ENCODE results near the gene YBX2. TPM values are rescaled to one million over a fixed set of nuclear protein-coding genes. Genes with fewer than 3 reads are reported as not detected.

YBX2 gene
- total RNA-seq, 2 experiments from 2014 or later: 0.37 to 0.66 TPM

GRCh38 chr17:7242717-7243452 lies 51.6 kb downstream of the YBX2 start:
- ATAC-seq (peak; percentile 40), DNase-seq (peak; percentile 95)
- peak overlapping the region; percentile 93 for H3K27ac Mint-ChIP-seq
- H3K27me3 Mint-ChIP-seq (ENCODE audit: low read depth): no peaks in the 10 kb centered on the region
- H3K4me1 Mint-ChIP-seq (ENCODE audit: low read depth): peaks cover 41% of the 10 kb centered on the region
- no peaks in the 10 kb centered on the region for H3K9me3 Mint-ChIP-seq (ENCODE audit: insufficient read depth)
- H3K4me3 Mint-ChIP-seq: peak overlapping the region; percentile 98
- peaks cover 55% of the 10 kb centered on the region for H3K36me3 Mint-ChIP-seq (ENCODE audit: low read depth)
- POLR2A ChIA-PET: interaction anchor here (0.6 to 2.5 kb wide), 12 partner anchors 8 to 1769 kb away, joined by 3 to 15 read pairs (median 3); partner anchors contain the start of genes ACADVL, CTDNEP1, DLG4 and DVL2
- CTCF ChIA-PET: interaction anchor here (0.7 to 1.6 kb wide), 9 partner anchors 8 to 318 kb away, joined by 3 to 8 read pairs (median 3); partner anchors contain the start of genes ACADVL, CTDNEP1 and DLG4

- ChIA-PET CTCF (interaction anchor here (0.7 to 1.8 kb wide), 14 partner anchors 9 to 196 kb away, joined by 3 to 13 read pairs (median 4); partner anchors contain the start of genes ACADVL, CTDNEP1 and DLG4), POLR2A (interaction anchor here (0.6 to 2.5 kb wide), 10 partner anchors 8 to 342 kb away, joined by 3 to 15 read pairs (median 4); partner anchors contain the start of genes ACADVL, CTDNEP1, DLG4 and DVL2)
- ATAC-seq: peak; percentile 38
- Mint-ChIP-seq H3K27ac (peak within 1 kb of the TSS; percentile 93), H3K27me3 (ENCODE audit: low read depth) (no peaks in the 10 kb centered on the region), H3K4me1 (ENCODE audit: low read depth) (peaks cover 45% of the 10 kb centered on the region), H3K36me3 (ENCODE audit: low read depth) (peaks cover 58% of the 10 kb centered on the region), H3K9me3 (ENCODE audit: insufficient read depth) (no peaks in the 10 kb centered on the region), H3K4me3 (peak within 1 kb of the TSS; percentile 98)
- peak; percentile 95 for DNase-seq
Measured at GRCh38 chr17:7241783-7242716, 52.4 kb downstream of the YBX2 start, which contains the start of gene GABARAP. Gene GABARAP (minus strand): TSS chr17:7242449. CDS start chr17:7242330, 119 bp downstream.

GRCh38 chr17:7241090-7241733 lies 53.2 kb downstream of the YBX2 start:
- peaks cover 47% of the 10 kb centered on the region for H3K4me1 Mint-ChIP-seq (ENCODE audit: low read depth)
- ChIA-PET POLR2A (interaction anchor here (1.3 to 2.5 kb wide), 3 partner anchors 9 to 21 kb away, joined by 3 to 15 read pairs (median 8); partner anchors contain the start of genes ACADVL, CTDNEP1, DLG4 and ELP5), CTCF (interaction anchor here (0.5 to 1.8 kb wide), 8 partner anchors 9 to 196 kb away, joined by 3 to 13 read pairs (median 4); partner anchors contain the start of genes ACADVL and DLG4)

GRCh38 chr17:7240375-7240774 lies 54.1 kb downstream of the YBX2 start:
- peaks cover 55% of the 10 kb centered on the region for H3K4me1 Mint-ChIP-seq (ENCODE audit: low read depth)
- DNase-seq (no peak), ATAC-seq (no peak)
- peaks cover 60% of the 10 kb centered on the region for H3K36me3 Mint-ChIP-seq (ENCODE audit: low read depth)
- H3K27me3 Mint-ChIP-seq (ENCODE audit: low read depth): no peaks in the 10 kb centered on the region
- peak overlapping the region; percentile 98 for H3K4me3 Mint-ChIP-seq
- peak overlapping the region; percentile 91 for H3K27ac Mint-ChIP-seq
- H3K9me3 Mint-ChIP-seq (ENCODE audit: insufficient read depth): no peaks in the 10 kb centered on the region
- POLR2A ChIA-PET: interaction anchor here (1.3 to 4.7 kb wide), 2 partner anchors 10 to 18 kb away, joined by 3 to 35 read pairs; partner anchors contain the start of genes ACADVL and DLG4
- CTCF ChIA-PET: interaction anchor here (0.5 to 3.3 kb wide), 4 partner anchors 19 to 105 kb away, joined by 3 to 24 read pairs (median 6); no protein-coding TSS in a partner anchor

More at GRCh38 chr17:7241090-7241733, 53.2 kb downstream of the YBX2 start:
- peak overlapping the region; percentile 98 for H3K4me3 Mint-ChIP-seq
- no peaks in the 10 kb centered on the region for H3K9me3 Mint-ChIP-seq (ENCODE audit: insufficient read depth)
- H3K36me3 Mint-ChIP-seq (ENCODE audit: low read depth): peaks cover 57% of the 10 kb centered on the region
- H3K27me3 Mint-ChIP-seq (ENCODE audit: low read depth): no peaks in the 10 kb centered on the region
- ATAC-seq (no peak), DNase-seq (no peak)
- peak overlapping the region; percentile 93 for H3K27ac Mint-ChIP-seq

GRCh38 chr17:7239091-7240027 lies 55.1 kb downstream of the YBX2 start, which contains the start of gene PHF23:
Gene PHF23 (minus strand): TSS chr17:7239457. CDS start chr17:7239279, 178 bp downstream.
- ChIA-PET POLR2A (interaction anchor here (0.6 to 4.7 kb wide), 8 partner anchors 11 to 197 kb away, joined by 3 to 35 read pairs (median 3); partner anchors contain the start of genes ACADVL and DLG4), CTCF (interaction anchor here (1.0 to 3.3 kb wide), 5 partner anchors 11 to 322 kb away, joined by 3 to 24 read pairs (median 3); no protein-coding TSS in a partner anchor)
- Mint-ChIP-seq H3K4me3 (peak within 1 kb of the TSS; percentile 98), H3K36me3 (ENCODE audit: low read depth) (peaks cover 61% of the 10 kb centered on the region), H3K4me1 (ENCODE audit: low read depth) (peaks cover 66% of the 10 kb centered on the region), H3K27me3 (ENCODE audit: low read depth) (no peaks in the 10 kb centered on the region), H3K9me3 (ENCODE audit: insufficient read depth) (no peaks in the 10 kb centered on the region), H3K27ac (peak within 1 kb of the TSS; percentile 91)
- peak; percentile 67 for ATAC-seq
- peak; percentile 98 for DNase-seq

- peak; percentile 56 for DNase-seq
- H3K27ac Mint-ChIP-seq: peak overlapping the region; percentile 91
- H3K9me3 Mint-ChIP-seq (ENCODE audit: insufficient read depth): no peaks in the 10 kb centered on the region
- no peak for ATAC-seq
- POLR2A ChIA-PET: interaction anchor here (0.6 to 4.7 kb wide), 11 partner anchors 16 to 449 kb away, joined by 3 to 35 read pairs (median 3); partner anchors contain the start of genes ACADVL, DLG4, MPDU1 and TP53
- H3K36me3 Mint-ChIP-seq (ENCODE audit: low read depth): peaks cover 60% of the 10 kb centered on the region
- H3K4me1 Mint-ChIP-seq (ENCODE audit: low read depth): peaks cover 68% of the 10 kb centered on the region
- CTCF ChIA-PET: interaction anchor here (1.0 to 3.3 kb wide), 5 partner anchors 15 to 322 kb away, joined by 3 to 24 read pairs (median 4); no protein-coding TSS in a partner anchor
- no peaks in the 10 kb centered on the region for H3K27me3 Mint-ChIP-seq (ENCODE audit: low read depth)
- peak overlapping the region; percentile 98 for H3K4me3 Mint-ChIP-seq
Measured at GRCh38 chr17:7238420-7239090, 55.9 kb downstream of the YBX2 start.

Other genes starting within 250 kb of the YBX2 start
- gene CLEC10A, start 214.4 kb downstream of the YBX2 start, total RNA-seq: not detected
- not detected for gene ASGR2, start 179.8 kb downstream of the YBX2 start, total RNA-seq
- 1 to 10 TPM in 1 of 2 experiments, under 1 TPM in 1; 0.63 to 1.3 TPM for gene ASGR1, start 115.3 kb downstream of the YBX2 start, total RNA-seq
- gene DLG4, start 74.8 kb downstream of the YBX2 start, total RNA-seq: 10 to 100 TPM; 10.1 to 11.7 TPM
- gene ACADVL, start 74.7 kb downstream of the YBX2 start, total RNA-seq: 100 to 1,000 TPM; 348 to 371 TPM
- 10 to 100 TPM; 52.4 to 56.6 TPM for gene DVL2, start 60.1 kb downstream of the YBX2 start, total RNA-seq
- gene PHF23, start 55.2 kb downstream of the YBX2 start, total RNA-seq: 10 to 100 TPM; 53.6 to 57.9 TPM
- 100 to 1,000 TPM; 203 to 227 TPM for gene GABARAP, start 52.2 kb downstream of the YBX2 start, total RNA-seq
- gene CTDNEP1, start 42.9 kb downstream of the YBX2 start, total RNA-seq: 100 to 1,000 TPM; 171 to 186 TPM
- gene ELP5, start 42.4 kb downstream of the YBX2 start, total RNA-seq: 10 to 100 TPM; 63.5 to 66.1 TPM
- gene CLDN7, start 32.2 kb downstream of the YBX2 start, total RNA-seq: 1 to 10 TPM; 1.1 to 1.3 TPM
- gene SLC2A4, start 12.9 kb downstream of the YBX2 start, total RNA-seq: not detected
- 100 to 1,000 TPM; 685 to 690 TPM for gene EIF5A, start 13.0 kb upstream of the YBX2 start, total RNA-seq
- 10 to 100 TPM; 86.3 to 88.0 TPM for gene GPS2, start 20.7 kb upstream of the YBX2 start, total RNA-seq
- gene NEURL4, start 34.7 kb upstream of the YBX2 start, total RNA-seq: 10 to 100 TPM; 45.6 to 47.0 TPM
- gene ACAP1, start 41.9 kb upstream of the YBX2 start, total RNA-seq: 100 to 1,000 TPM; 573 to 605 TPM
- 10 to 100 TPM; 11.4 to 11.8 TPM for gene KCTD11, start 57.5 kb upstream of the YBX2 start, total RNA-seq
- gene TMEM95, start 60.5 kb upstream of the YBX2 start, total RNA-seq: not detected
- 1 to 10 TPM; 2.1 to 2.6 TPM for gene TNK1, start 86.5 kb upstream of the YBX2 start, total RNA-seq
- 10 to 100 TPM; 87.9 to 92.6 TPM for gene PLSCR3, start 99.9 kb upstream of the YBX2 start, total RNA-seq
- 10 to 100 TPM; 61.8 to 62.3 TPM for gene TMEM256, start 109.5 kb upstream of the YBX2 start, total RNA-seq
- gene NLGN2, start 113.2 kb upstream of the YBX2 start, total RNA-seq: 1 to 10 TPM; 4.7 to 5.2 TPM
- gene SPEM1, start 125.7 kb upstream of the YBX2 start, total RNA-seq: not detected
- gene SPEM2, start 131.0 kb upstream of the YBX2 start, total RNA-seq: not detected
- gene SPEM3, start 134.2 kb upstream of the YBX2 start, total RNA-seq: not detected
- gene TMEM102, start 140.8 kb upstream of the YBX2 start, total RNA-seq: 10 to 100 TPM; 16.5 to 18.1 TPM
- 10 to 100 TPM; 16.6 to 18.8 TPM for gene FGF11, start 144.9 kb upstream of the YBX2 start, total RNA-seq
- gene CHRNB1, start 150.4 kb upstream of the YBX2 start, total RNA-seq: 10 to 100 TPM; 14.1 to 15.7 TPM
- gene ZBTB4, start 185.0 kb upstream of the YBX2 start, total RNA-seq: 10 to 100 TPM; 29.8 to 30.0 TPM
- not detected for gene SLC35G6, start 186.8 kb upstream of the YBX2 start, total RNA-seq
- gene POLR2A, start 189.7 kb upstream of the YBX2 start, total RNA-seq: 100 to 1,000 TPM; 183 to 185 TPM